GM12878 (cell line): ENCODE measurements around the gene SRMS. TPM values are rescaled to one million over a fixed set of nuclear protein-coding genes. Genes with fewer than 3 reads are reported as not detected.
A peak's percentile ranks its signal among the peaks of the same experiment; 100 is the strongest.

ENCODE experiments used
- ATAC-seq: fragments of 200-7000 bp; cut with Tn5 transposase; 3 replicates; pipeline ENCODE4 v1.9.1; 2020; ENCODE audit warnings: mild to moderate bottlenecking, moderate library complexity
- BruUV-seq: library from RNA; stranded (reverse); fragments of 400-500 nt; replicated peaks from 2 replicates; lab custom pipeline; 2021; lab: Mats Ljungman, UMichigan
- CTCF ChIA-PET: fragments of 300-600 bp; sonication (Branson Sonifier 250); formaldehyde crosslinking; extraction: SDS; loops from one replicate; lab custom pipeline; 2021; ENCODE audit warnings: inconsistent platforms; lab: Yijun Ruan, JAX
- POLR2A ChIA-PET: fragments of 350-600 bp; formaldehyde crosslinking; extraction: SDS; loops from one replicate; lab custom pipeline; 2021; ENCODE audit warnings: inconsistent platforms; lab: Charles Lee
- RAD21 ChIA-PET: fragments of 300-600 bp; sonication (Branson Sonifier 250); formaldehyde crosslinking; loops from one replicate; lab custom pipeline; 2023; ENCODE audit warnings: antibody characterized with exemption; ENCODE audit not compliant: unreplicated experiment; lab: Charles Lee
- SMC1A ChIA-PET: fragments of 300-600 bp; sonication (Branson Sonifier 250); formaldehyde crosslinking; loops from one replicate; lab custom pipeline; 2023; ENCODE audit not compliant: unreplicated experiment, uncharacterized antibody; lab: Charles Lee
- DNase-seq: peaks from one replicate; pipeline ENCODE4 v3.0.0-alpha.2; 2011; ENCODE audit warnings: low read depth, low spot score
- FAIRE-seq: peaks from 3 replicates; lab custom pipeline; 2011; peaks lifted over from hg19 to GRCh38; lab: Jason Lieb, UNC
- H2AFZ ChIP-seq: 2 replicates; pipeline ENCODE4 v1.6.0; 2011; ENCODE audit warnings: low read depth, low read length, control low read depth; ENCODE audit not compliant: control insufficient read depth
- H3K27ac ChIP-seq: 2 replicates; pipeline ENCODE4 v1.5.1; 2011; ENCODE audit warnings: control low read depth; ENCODE audit not compliant: control insufficient read depth, insufficient read depth
- H3K27me3 ChIP-seq, 2 experiments: replicated peaks in 1 of 2; 2 replicates each; pipeline versions ENCODE4 v1.6.0 to v1.6.1; 2011; ENCODE audit warnings: low read length in 1 of 2; ENCODE audit not compliant: control insufficient read depth in 2 of 2, insufficient read depth in 2 of 2
- H3K36me3 ChIP-seq, 2 experiments: 2 replicates each; pipeline ENCODE4 v1.5.1; 2011; ENCODE audit warnings: low read length in 1 of 2; ENCODE audit not compliant: control insufficient read depth in 2 of 2, insufficient read depth in 2 of 2
- H3K4me1 ChIP-seq: 2 replicates; pipeline ENCODE4 v1.6.1; 2011; ENCODE audit warnings: mild to moderate bottlenecking, low read length, moderate library complexity, mixed read lengths; ENCODE audit not compliant: control insufficient read depth, insufficient read depth
- H3K4me2 ChIP-seq: 2 replicates; pipeline ENCODE4 v1.6.0; 2011; ENCODE audit warnings: control low read depth; ENCODE audit not compliant: control insufficient read depth, insufficient read depth
- H3K4me3 ChIP-seq: fragments of 200-600 bp; sonication (generic); 2 replicates; pipeline ENCODE4 v1.5.1; 2016
- H3K79me2 ChIP-seq: 2 replicates; pipeline ENCODE4 v1.6.0; 2011; ENCODE audit warnings: low read length; ENCODE audit not compliant: control insufficient read depth, insufficient read depth
- H3K9ac ChIP-seq: 2 replicates; pipeline ENCODE4 v1.8.0; 2011; ENCODE audit warnings: low read length, control low read depth, mixed read lengths; ENCODE audit not compliant: control insufficient read depth, insufficient read depth
- H3K9me3 ChIP-seq: replicated peaks from 3 replicates; pipeline ENCODE4 v1.5.1; 2011; ENCODE audit warnings: mild to moderate bottlenecking, low read length; ENCODE audit not compliant: control insufficient read depth, insufficient read depth
- H4K20me1 ChIP-seq: 2 replicates; pipeline ENCODE4 v1.6.0; 2011; ENCODE audit not compliant: control insufficient read depth, insufficient read depth
- EZH2 ChIP-seq: IDR thresholded peaks from 2 replicates; pipeline ENCODE4 v1.6.1; 2012; ENCODE audit warnings: low read depth, mild to moderate bottlenecking, control low read depth, inconsistent platforms, low read length, borderline replicate concordance; ENCODE audit not compliant: control insufficient read depth
- MYC ChIP-seq: IDR thresholded peaks from 2 replicates; pipeline ENCODE4 v1.6.1; 2011; ENCODE audit warnings: mild to moderate bottlenecking, low read length, moderate library complexity, inconsistent platforms; ENCODE audit not compliant: insufficient read depth, insufficient replicate concordance, insufficient read length, severe bottlenecking
- NBN ChIP-seq: fragments of 450-650 bp; IDR thresholded peaks from 2 replicates; pipeline ENCODE4 v1.6.1; 2016
- NR2F1 ChIP-seq: fragments of 450-650 bp; conservative IDR thresholded peaks from 2 replicates; pipeline ENCODE4 v1.6.1; 2017; ENCODE audit warnings: mild to moderate bottlenecking
- PAX8 ChIP-seq: fragments of 450-650 bp; IDR thresholded peaks from 2 replicates; pipeline ENCODE4 v1.6.1; 2017; ENCODE audit warnings: mild to moderate bottlenecking, moderate library complexity
- PBX3 ChIP-seq: IDR thresholded peaks from 2 replicates; pipeline ENCODE4 v1.6.1; 2011; ENCODE audit warnings: mild to moderate bottlenecking, low read depth, low read length, moderate library complexity; ENCODE audit not compliant: insufficient replicate concordance
- POLR2A ChIP-seq: IDR thresholded peaks from 2 replicates; pipeline ENCODE4 v1.6.1; 2011; ENCODE audit warnings: low read depth, mild to moderate bottlenecking, low read length
- RAD21 ChIP-seq: IDR thresholded peaks from 2 replicates; pipeline ENCODE4 v1.6.1; 2011; ENCODE audit warnings: mild to moderate bottlenecking, low read depth, low read length, moderate library complexity; ENCODE audit not compliant: insufficient read depth
- SPI1 ChIP-seq: IDR thresholded peaks from 2 replicates; pipeline ENCODE4 v1.6.1; 2011; ENCODE audit warnings: low read depth, mild to moderate bottlenecking, low read length, moderate library complexity, borderline replicate concordance; ENCODE audit not compliant: insufficient read depth
- USF1 ChIP-seq: IDR thresholded peaks from 2 replicates; pipeline ENCODE4 v1.6.1; 2011; ENCODE audit warnings: borderline replicate concordance, low read depth, mild to moderate bottlenecking, moderate library complexity, mixed read lengths, low read length; ENCODE audit not compliant: insufficient read depth; ENCODE audit errors: extremely low read length
- WRNIP1 ChIP-seq: IDR thresholded peaks from 2 replicates; pipeline ENCODE4 v1.6.1; 2011; ENCODE audit warnings: low read depth, low read length, improper control_type of control experiment, borderline replicate concordance
- ZNF24 ChIP-seq: fragments of 450-650 bp; IDR thresholded peaks from 2 replicates; pipeline ENCODE4 v1.6.1; 2017; ENCODE audit warnings: antibody characterized with exemption, mild to moderate bottlenecking
- ZZZ3 ChIP-seq: IDR thresholded peaks from 2 replicates; pipeline ENCODE4 v1.6.1; 2011; ENCODE audit warnings: low read depth; ENCODE audit not compliant: control insufficient read depth, insufficient read length
- WGBS: methylation state at CpG from one replicate; pipeline ENCODE4 v1.1.6; 2016; ENCODE audit warnings: low lambda C conversion rate; ENCODE audit not compliant: insufficient replicate concordance, insufficient coverage; ENCODE audit errors: missing lambda C conversion rate; 5-methylcytosine and 5-hydroxymethylcytosine counted together
- in situ Hi-C: fragments of 300-500 bp; cut with MboI; formaldehyde crosslinking; loops from 9 replicates; pipeline ENCODE4 v1.14.3; 2018; ENCODE audit warnings: mixed read lengths
- intact Hi-C: fragments of 100-400 bp; cut with micrococcal nuclease; formaldehyde crosslinking; loops from one replicate; pipeline ENCODE4 v1.14.2; 2022; ENCODE audit not compliant: unreplicated experiment
- polyA plus RNA-seq, 11 experiments: library from polyadenylated mRNA; depleted of rRNA in 4 of 11; unstranded in 6 of 11; stranded (reverse) in 5 of 11; fragments of >200 nt; fragmentation: Nextera tagmentation in 4 of 11; fragmentation: Illumina TruSeq in 1 of 11; extraction: Ambion mirVana in 4 of 11; extraction: Trizol in 1 of 11; gene quantifications; 1 replicate in 1 of 11; 2 replicates in 10 of 11; pipeline versions ENCODE4 v1.2.1 to v1.2.3, GENCODE V29; 2011 to 2016; ENCODE audit warnings: inconsistent platforms in 2 of 11, missing spikeins in 2 of 11, low read depth in 1 of 11
- total RNA-seq, 4 experiments: library from RNA; depleted of rRNA in 3 of 4; stranded (reverse); fragments of >200 nt in 3 of 4; fragmentation: Illumina TruSeq in 1 of 4; extraction: Trizol in 1 of 4; gene quantifications; 2 replicates each; pipeline versions ENCODE4 v1.2.1 to v1.2.3, GENCODE V29; 2013 to 2021

Gene SRMS
- total and polyA plus RNA-seq, 10 of the 15 experiments (the other 5 are each of a cell fraction or from before 2014, with no cell fraction given): not detected

GRCh38 chr20:63544241-63544957 lies 3.1 kb downstream of the SRMS start:
- in situ Hi-C loops (no loop called here), intact Hi-C loops (no loop called here)
- H3K9me3 ChIP-seq: no peaks in the 10 kb centered on the region
- ChIA-PET POLR2A (no interaction called here), CTCF (no interaction called here), RAD21 (interaction anchor here (0.6 to 1.6 kb wide), 2 partner anchors 8 to 108 kb away, joined by 3 to 4 read pairs; no protein-coding TSS in a partner anchor), SMC1A (no interaction called here)
- no peaks in the 10 kb centered on the region for H3K36me3 ChIP-seq
- 50% methylated on average over 27 of the region's 27 CpGs for whole genome bisulfite sequencing
- H3K9ac ChIP-seq: no peak overlapping the region
- H3K4me2 ChIP-seq: no peak overlapping the region
- no peak overlapping the region for H3K4me3 ChIP-seq
- H3K79me2 ChIP-seq: no peaks in the 10 kb centered on the region
- H4K20me1 ChIP-seq: no peaks in the 10 kb centered on the region
- H3K27ac ChIP-seq: no peak overlapping the region
- peaks cover 12% of the 10 kb centered on the region; the same call in 1 of the 2 replicates for H3K4me1 ChIP-seq
- no peak overlapping the region for H2AFZ ChIP-seq
- FAIRE-seq (no peak), ATAC-seq (no peak), DNase-seq (no peak)
- H3K27me3 ChIP-seq: no peaks in the 10 kb centered on the region; a peak in 1 of 4 replicates
- TF ChIP-seq NR2F1 (peak; percentile 4; the same call in 1 of the 2 replicates), ZNF24 (no peak)
- BruUV-seq: no TSS peak

GRCh38 chr20:63543733-63544132 lies 3.8 kb downstream of the SRMS start:
- CTCF ChIA-PET: interaction anchor here (1.3 kb wide), 1 partner anchor 9 kb away, joined by 9 read pairs; no protein-coding TSS in a partner anchor
- in situ Hi-C loops (no loop called here), intact Hi-C loops (no loop called here)
- no peaks in the 10 kb centered on the region for H3K27me3 ChIP-seq
- no peak overlapping the region for H3K9ac ChIP-seq
- no peaks in the 10 kb centered on the region for H3K36me3 ChIP-seq
- no peak overlapping the region for H3K4me3 ChIP-seq
- ATAC-seq (no peak), FAIRE-seq (no peak), DNase-seq (no peak)
- no peaks in the 10 kb centered on the region for H4K20me1 ChIP-seq
- H3K4me2 ChIP-seq: no peak overlapping the region
- peaks cover 13% of the 10 kb centered on the region; the same call in 1 of the 2 replicates for H3K4me1 ChIP-seq
- 52% methylated on average over 6 of the region's 6 CpGs for WGBS
- no peaks in the 10 kb centered on the region for H3K79me2 ChIP-seq
- H2AFZ ChIP-seq: no peak overlapping the region
- BruUV-seq: no TSS peak
- H3K9me3 ChIP-seq: no peaks in the 10 kb centered on the region
- no peak overlapping the region for H3K27ac ChIP-seq
- SMC1A ChIA-PET: no interaction called here
- POLR2A ChIA-PET: interaction anchor here (1.1 to 1.5 kb wide), 3 partner anchors 8 to 98 kb away, joined by 3 read pairs; partner anchors contain the start of gene PPDPF
- RAD21 ChIA-PET: interaction anchor here (1.2 to 1.6 kb wide), 2 partner anchors 9 to 19 kb away, joined by 3 to 4 read pairs; no protein-coding TSS in a partner anchor
- TF ChIP-seq NBN (0 out of 2 replicates have a peak, but pooled peaks have one; percentile 24), PBX3 (no peak), EZH2 (no peak), SPI1 (no peak), PAX8 (no peak), USF1 (no peak), WRNIP1 (no peak), MYC (no peak), ZZZ3 (no peak), POLR2A (no peak), RAD21 (no peak)
